Measurements from ENCODE around the gene ZNF217. TPM values are rescaled to one million over a fixed set of nuclear protein-coding genes. Genes with fewer than 3 reads are reported as not detected.

The ZNF217 gene
- total and polyA plus RNA-seq, 2 of the 8 experiments (the other 6 are each of a cell fraction or from before 2014, with no cell fraction given): 15.3 to 87.9 TPM

- H3K27me3 ChIP-seq (replicated peaks in 1 of 4; ENCODE audit: control insufficient read depth in 3 of 4, extremely low read depth in 1 of 4, insufficient read depth in 3 of 4, low read length in 3 of 4): no peaks in the 10 kb centered on the region
- H3K14ac ChIP-seq (ENCODE audit: insufficient read length): no peak overlapping the region
- no peaks in the 10 kb centered on the region for H3K9me3 ChIP-seq (ENCODE audit: insufficient read depth in 2 of 2, low read depth in 1 of 2, low read length in 1 of 2)
- no peak for TF ChIP-seq JUN (IDR thresholded peaks at IDR 0.05; ENCODE audit: low read depth, low read length)
- no peak for TF ChIP-seq SP1 (IDR thresholded peaks at IDR 0.05; ENCODE audit: low read depth, low read length)
- TF ChIP-seq, protein P1, sequence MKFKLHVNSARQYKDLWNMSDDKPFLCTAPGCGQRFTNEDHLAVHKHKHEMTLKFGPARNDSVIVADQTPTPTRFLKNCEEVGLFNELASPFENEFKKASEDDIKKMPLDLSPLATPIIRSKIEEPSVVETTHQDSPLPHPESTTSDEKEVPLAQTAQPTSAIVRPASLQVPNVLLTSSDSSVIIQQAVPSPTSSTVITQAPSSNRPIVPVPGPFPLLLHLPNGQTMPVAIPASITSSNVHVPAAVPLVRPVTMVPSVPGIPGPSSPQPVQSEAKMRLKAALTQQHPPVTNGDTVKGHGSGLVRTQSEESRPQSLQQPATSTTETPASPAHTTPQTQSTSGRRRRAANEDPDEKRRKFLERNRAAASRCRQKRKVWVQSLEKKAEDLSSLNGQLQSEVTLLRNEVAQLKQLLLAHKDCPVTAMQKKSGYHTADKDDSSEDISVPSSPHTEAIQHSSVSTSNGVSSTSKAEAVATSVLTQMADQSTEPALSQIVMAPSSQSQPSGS (IDR thresholded peaks at IDR 0.05; ENCODE audit: low read length): no peak
- no peak for TF ChIP-seq EZH2 (IDR thresholded peaks at IDR 0.05; ENCODE audit: low read depth, low read length, severe bottlenecking)
- no peak for TF ChIP-seq RXRA (IDR thresholded peaks at IDR 0.05; ENCODE audit: insufficient read depth, low read depth, low read length)
- no peak for TF ChIP-seq TAF7 (optimal IDR thresholded peaks at IDR 0.05; ENCODE audit: borderline replicate concordance, low read depth, low read length)
- TF ChIP-seq TCF12 (IDR thresholded peaks at IDR 0.05; ENCODE audit: low read depth, low read length): no peak
- no peak for TF ChIP-seq TEAD4 (IDR thresholded peaks at IDR 0.05; ENCODE audit: low read depth, low read length)
- TF ChIP-seq RNF2 (IDR thresholded peaks at IDR 0.05; ENCODE audit: borderline replicate concordance, low read depth, low read length, missing control alignments, poor library complexity, severe bottlenecking): no peak
- TF ChIP-seq BACH1 (IDR thresholded peaks at IDR 0.05; ENCODE audit: low read length): no peak
- no peak for TF ChIP-seq CREB1 (IDR thresholded peaks at IDR 0.05)
- no peaks in the 10 kb centered on the region for H3K79me2 ChIP-seq (ENCODE audit: control insufficient read depth in 1 of 2, insufficient read depth in 2 of 2, low read length in 2 of 2)
- H3K4me1 ChIP-seq (replicated peaks in 1 of 4; ENCODE audit: control insufficient read depth in 3 of 4, insufficient read depth in 4 of 4, low read length in 3 of 4): peaks cover 0 to 4% (median 0%) of the 10 kb centered on the region in 4 experiments; a peak in 1 of 7 replicates
- H4K91ac ChIP-seq (replicated peaks; ENCODE audit: insufficient read length, low read length): no peak overlapping the region
- ChIA-PET CTCF (ENCODE audit: partially characterized antibody) (no interaction called here), POLR2A (ENCODE audit: partially characterized antibody) (no interaction called here)
- peaks cover 0 to 4% (median 0%) of the 10 kb centered on the region in 4 experiments; a peak in 1 of 8 replicates for H3K36me3 ChIP-seq (ENCODE audit: control insufficient read depth in 2 of 4, insufficient read depth in 4 of 4, low read length in 3 of 4)
- no peak overlapping the region for H3K4me2 ChIP-seq (ENCODE audit: insufficient read depth in 1 of 2, low read depth in 2 of 2, low read length in 2 of 2)
- no peak overlapping the region for H2BK12ac ChIP-seq (ENCODE audit: low read depth, low read length)
- no peaks in the 10 kb centered on the region for H3K23me2 ChIP-seq (ENCODE audit: low read depth, low read length)
- DNase-seq (ENCODE audit: low read depth in 1 of 2, low spot score in 2 of 2) (no peak), FAIRE-seq (no peak)
- H3K4me3 ChIP-seq (ENCODE audit: extremely low read depth in 1 of 4, insufficient read depth in 2 of 4, low read depth in 3 of 4, low read length in 4 of 4): no peak overlapping the region
- H4K8ac ChIP-seq (ENCODE audit: extremely low read depth, insufficient read depth, low read length): no peak overlapping the region
- H2BK120ac ChIP-seq (replicated peaks; ENCODE audit: low read depth, low read length): no peak overlapping the region
- H2BK15ac ChIP-seq (ENCODE audit: low read length): no peak overlapping the region
- H2AFZ ChIP-seq (ENCODE audit: low read length): no peak overlapping the region
- no peak overlapping the region for H3K18ac ChIP-seq (ENCODE audit: extremely low read depth, low read length)
- no peak overlapping the region for H2AK5ac ChIP-seq (ENCODE audit: low read depth, low read length)
- no peak overlapping the region for H4K5ac ChIP-seq (ENCODE audit: insufficient read length, low read depth, low read length)
- no peak overlapping the region for H3K9ac ChIP-seq (replicated peaks in 1 of 4; ENCODE audit: extremely low read depth in 1 of 4, low read depth in 3 of 4, low read length in 3 of 4)
- no peaks in the 10 kb centered on the region for H4K20me1 ChIP-seq (replicated peaks in 1 of 2; ENCODE audit: control insufficient read depth in 1 of 2, insufficient read depth in 2 of 2, low read length in 2 of 2)
- H2BK5ac ChIP-seq (ENCODE audit: low read depth, low read length): no peak overlapping the region
- no peak overlapping the region for H3K56ac ChIP-seq (replicated peaks; ENCODE audit: insufficient read length, low read depth, low read length)
- H3K27ac ChIP-seq (ENCODE audit: low read depth, low read length): no peak overlapping the region
- no peak overlapping the region for H3K4ac ChIP-seq (replicated peaks; ENCODE audit: insufficient read length, low read depth, low read length)
- H2BK20ac ChIP-seq (ENCODE audit: low read length): no peak overlapping the region
- H3K23ac ChIP-seq (ENCODE audit: insufficient read length): no peak overlapping the region
- no peaks in the 10 kb centered on the region for H3K79me1 ChIP-seq (ENCODE audit: low read depth, low read length)
- 76% methylated on average over 7 of the region's 7 CpGs; no CpG with 5 or more reads in 1 of the 2 experiments for WGBS, 2 experiments (ENCODE audit: extremely low coverage in 1 of 2, insufficient coverage in 1 of 2, insufficient read length in 1 of 2, insufficient replicate concordance in 2 of 2, low coverage in 1 of 2, low lambda C conversion rate in 2 of 2, missing lambda C conversion rate in 1 of 2)
Measured at GRCh38 chr20:53559816-53560215, 33.8 kb downstream of the ZNF217 start.

Measured in H1 (cell line).